ENCODE results near the gene NRDC. TPM values are rescaled to one million over a fixed set of nuclear protein-coding genes. Genes with fewer than 3 reads are reported as not detected.

NRDC gene
- total and polyA plus RNA-seq, 10 of the 15 experiments (the other 5 are each of a cell fraction or from before 2014, with no cell fraction given) = 50.1 to 134 (median 90.4) TPM

- Histone ChIP-seq H4K20me1 (ENCODE audit: control insufficient read depth, insufficient read depth) (no peaks in the 10 kb centered on the region), H3K4me1 (ENCODE audit: control insufficient read depth, insufficient read depth, low read length) (no peaks in the 10 kb centered on the region), H3K4me3 (no peak overlapping the region), H3K27ac (ENCODE audit: control insufficient read depth, insufficient read depth) (no peak overlapping the region), H3K27me3 (replicated peaks in 1 of 2; ENCODE audit: control insufficient read depth in 2 of 2, insufficient read depth in 2 of 2, low read length in 1 of 2) (no peaks in the 10 kb centered on the region), H3K79me2 (ENCODE audit: control insufficient read depth, insufficient read depth, low read length) (no peaks in the 10 kb centered on the region), H2AFZ (ENCODE audit: control insufficient read depth, low read depth, low read length) (no peak overlapping the region), H3K9ac (ENCODE audit: control insufficient read depth, insufficient read depth, low read length) (no peak overlapping the region), H3K9me3 (replicated peaks; ENCODE audit: control insufficient read depth, insufficient read depth, low read length) (no peaks in the 10 kb centered on the region), H3K4me2 (ENCODE audit: control insufficient read depth, insufficient read depth) (no peak overlapping the region), H3K36me3 (ENCODE audit: control insufficient read depth in 2 of 2, insufficient read depth in 2 of 2, low read length in 1 of 2) (no peaks in the 10 kb centered on the region)
- RAD21 ChIA-PET (ENCODE audit: unreplicated experiment) = no interaction called here
- POLR2A ChIA-PET = no interaction called here
- TF ChIP-seq NFYB (IDR thresholded peaks at IDR 0.05; ENCODE audit: insufficient read depth, low read depth, low read length) = no peak
- no peak for TF ChIP-seq YBX1 (IDR thresholded peaks at IDR 0.05)
- TF ChIP-seq BRCA1 (IDR thresholded peaks at IDR 0.05; ENCODE audit: low read depth, low read length) = no peak
- no peak for TF ChIP-seq IKZF1 (conservative IDR thresholded peaks at IDR 0.05)
- ATAC-seq = no peak
- in situ Hi-C loops (cut with MboI) = no loop called here
- FAIRE-seq = no peak
- 48% methylated on average over 3 of the region's 3 CpGs for WGBS (ENCODE audit: insufficient coverage, insufficient replicate concordance, low lambda C conversion rate, missing lambda C conversion rate)
- BruUV-seq (replicated peaks) = no TSS peak
- CTCF ChIA-PET = no interaction called here
- no peak for DNase-seq (ENCODE audit: low read depth, low spot score)
- intact Hi-C loops (cut with micrococcal nuclease; ENCODE audit: unreplicated experiment) = no loop called here
- SMC1A ChIA-PET (ENCODE audit: uncharacterized antibody, unreplicated experiment) = no interaction called here
Measured at GRCh38 chr1:51922040-51922439, 43.5 kb upstream of the NRDC start.

GRCh38 chr1:51920130-51920529 is 41.6 kb upstream of the NRDC start:
- POLR2A ChIA-PET = no interaction called here
- RAD21 ChIA-PET (ENCODE audit: unreplicated experiment) = no interaction called here
- in situ Hi-C loops (cut with MboI) = no loop called here
- Histone ChIP-seq H3K79me2 (ENCODE audit: control insufficient read depth, insufficient read depth, low read length) (no peaks in the 10 kb centered on the region), H3K36me3 (ENCODE audit: control insufficient read depth in 2 of 2, insufficient read depth in 2 of 2, low read length in 1 of 2) (no peaks in the 10 kb centered on the region), H3K4me2 (ENCODE audit: control insufficient read depth, insufficient read depth) (no peak overlapping the region), H3K4me3 (no peak overlapping the region), H3K4me1 (ENCODE audit: control insufficient read depth, insufficient read depth, low read length) (no peaks in the 10 kb centered on the region), H3K9ac (ENCODE audit: control insufficient read depth, insufficient read depth, low read length) (no peak overlapping the region), H3K9me3 (replicated peaks; ENCODE audit: control insufficient read depth, insufficient read depth, low read length) (no peaks in the 10 kb centered on the region), H3K27me3 (replicated peaks in 1 of 2; ENCODE audit: control insufficient read depth in 2 of 2, insufficient read depth in 2 of 2, low read length in 1 of 2) (no peaks in the 10 kb centered on the region), H2AFZ (ENCODE audit: control insufficient read depth, low read depth, low read length) (no peak overlapping the region), H4K20me1 (ENCODE audit: control insufficient read depth, insufficient read depth) (no peaks in the 10 kb centered on the region), H3K27ac (ENCODE audit: control insufficient read depth, insufficient read depth) (no peak overlapping the region)
- no TSS peak for BruUV-seq (replicated peaks)
- SMC1A ChIA-PET (ENCODE audit: uncharacterized antibody, unreplicated experiment) = no interaction called here
- WGBS (ENCODE audit: insufficient coverage, insufficient replicate concordance, low lambda C conversion rate, missing lambda C conversion rate) = 39% methylated on average over 5 of the region's 5 CpGs
- no peak for ATAC-seq
- intact Hi-C loops (cut with micrococcal nuclease; ENCODE audit: unreplicated experiment) = no loop called here
- no peak for DNase-seq (ENCODE audit: low read depth, low spot score)
- FAIRE-seq = no peak
- CTCF ChIA-PET = interaction anchor here (1.2 kb wide), 1 partner anchor 48 kb away, joined by 3 read pairs; no protein-coding TSS in a partner anchor
- TF ChIP-seq CTCF (IDR thresholded peaks at IDR 0.05 in 2 of 3, conservative IDR thresholded peaks at IDR 0.05 in 1 of 3; ENCODE audit: control insufficient read depth in 2 of 3, extremely low read depth in 1 of 3, insufficient read depth in 1 of 3, low read depth in 3 of 3, low read length in 3 of 3) = no peak
- no peak for TF ChIP-seq CBX5 (IDR thresholded peaks at IDR 0.05; ENCODE audit: low read depth)

Data from GM12878 (cell line).